CD8-positive, alpha-beta memory T cell (primary cell): ENCODE data around the gene GFRA1. TPM values are rescaled to one million over a fixed set of nuclear protein-coding genes. Genes with fewer than 3 reads are reported as not detected.

ENCODE experiments used
- CTCF ChIA-PET: fragments of 350-600 bp; sonication (Branson Sonifier 250); formaldehyde crosslinking; loops from one replicate; lab custom pipeline; 2021; ENCODE audit warnings: antibody characterized with exemption; lab: Charles Lee
- POLR2A ChIA-PET: fragments of 350-600 bp; sonication (Branson Sonifier 250); formaldehyde crosslinking; loops from one replicate; lab custom pipeline; 2021; ENCODE audit warnings: antibody characterized with exemption; lab: Charles Lee
- DNase-seq, 5 donors: peaks; one replicate each; pipeline versions ENCODE4 v3.0.0 to v3.0.0-alpha.2; 2020 to 2022; ENCODE audit warnings: mixed read lengths in 1 of 5
- H3K27ac ChIP-seq: one replicate; pipeline ENCODE4 v1.7.0; 2013; ENCODE audit warnings: low read depth, mild to moderate bottlenecking, low read length, moderate library complexity
- H3K27me3 ChIP-seq: 2 replicates; pipeline ENCODE4 v1.7.0; 2013; ENCODE audit warnings: low read length, mild to moderate bottlenecking; ENCODE audit not compliant: insufficient read depth, poor library complexity, severe bottlenecking
- H3K36me3 ChIP-seq: 2 replicates; pipeline ENCODE4 v1.7.0; 2013; ENCODE audit warnings: mild to moderate bottlenecking, low read length, moderate library complexity; ENCODE audit not compliant: insufficient read depth
- H3K4me1 ChIP-seq: 2 replicates; pipeline ENCODE4 v1.7.0; 2013; ENCODE audit warnings: mild to moderate bottlenecking, low read length, moderate library complexity; ENCODE audit not compliant: insufficient read depth
- H3K4me3 ChIP-seq: 2 replicates; pipeline ENCODE4 v1.7.0; 2013; ENCODE audit warnings: mild to moderate bottlenecking, low read length
- H3K9me3 ChIP-seq: 2 replicates; pipeline ENCODE4 v1.7.0; 2013; ENCODE audit warnings: mild to moderate bottlenecking, low read length
- H3K27ac Mint-ChIP-seq, 8 donors: one replicate each; pipeline ENCODE4 v1.8.0; 2020 to 2021; ENCODE audit warnings: mixed read lengths in 8 of 8, mild to moderate bottlenecking in 6 of 8, inconsistent platforms in 3 of 8, moderate library complexity in 3 of 8
- H3K27me3 Mint-ChIP-seq, 2 donors: one replicate each; pipeline ENCODE4 v1.8.0; 2020 to 2021; ENCODE audit warnings: mixed read lengths in 2 of 2, mild to moderate bottlenecking in 1 of 2, moderate library complexity in 1 of 2
- H3K36me3 Mint-ChIP-seq, 3 donors: one replicate each; pipeline ENCODE4 v1.8.0; 2020 to 2021; ENCODE audit warnings: mixed read lengths in 3 of 3, inconsistent platforms in 1 of 3, mild to moderate bottlenecking in 1 of 3
- H3K4me1 Mint-ChIP-seq, 3 donors: one replicate each; pipeline ENCODE4 v1.8.0; 2020 to 2021; ENCODE audit warnings: mixed read lengths in 3 of 3, inconsistent platforms in 1 of 3, mild to moderate bottlenecking in 1 of 3
- H3K4me3 Mint-ChIP-seq, 7 donors: one replicate each; pipeline ENCODE4 v1.8.0; 2020 to 2021; ENCODE audit warnings: mixed read lengths in 7 of 7, mild to moderate bottlenecking in 6 of 7, moderate library complexity in 4 of 7, inconsistent platforms in 2 of 7
- H3K9me3 Mint-ChIP-seq, 5 donors: one replicate each; pipeline ENCODE4 v1.8.0; 2020 to 2022; ENCODE audit warnings: mixed read lengths in 5 of 5, mild to moderate bottlenecking in 3 of 5, moderate library complexity in 2 of 5, inconsistent platforms in 1 of 5
- polyA plus RNA-seq: library from polyadenylated mRNA; unstranded; fragments of 300-500 nt; fragmentation: Illumina TruSeq; gene quantifications from one replicate; pipeline ENCODE4 v1.2.3, GENCODE V29; 2021
- total RNA-seq, 2 experiments: library from RNA; stranded (reverse); gene quantifications; one replicate each; pipeline ENCODE4 v1.2.3, GENCODE V29; 2021

GFRA1 gene
- total and polyA plus RNA-seq, 3 experiments from 2014 or later: not detected

DNA sequence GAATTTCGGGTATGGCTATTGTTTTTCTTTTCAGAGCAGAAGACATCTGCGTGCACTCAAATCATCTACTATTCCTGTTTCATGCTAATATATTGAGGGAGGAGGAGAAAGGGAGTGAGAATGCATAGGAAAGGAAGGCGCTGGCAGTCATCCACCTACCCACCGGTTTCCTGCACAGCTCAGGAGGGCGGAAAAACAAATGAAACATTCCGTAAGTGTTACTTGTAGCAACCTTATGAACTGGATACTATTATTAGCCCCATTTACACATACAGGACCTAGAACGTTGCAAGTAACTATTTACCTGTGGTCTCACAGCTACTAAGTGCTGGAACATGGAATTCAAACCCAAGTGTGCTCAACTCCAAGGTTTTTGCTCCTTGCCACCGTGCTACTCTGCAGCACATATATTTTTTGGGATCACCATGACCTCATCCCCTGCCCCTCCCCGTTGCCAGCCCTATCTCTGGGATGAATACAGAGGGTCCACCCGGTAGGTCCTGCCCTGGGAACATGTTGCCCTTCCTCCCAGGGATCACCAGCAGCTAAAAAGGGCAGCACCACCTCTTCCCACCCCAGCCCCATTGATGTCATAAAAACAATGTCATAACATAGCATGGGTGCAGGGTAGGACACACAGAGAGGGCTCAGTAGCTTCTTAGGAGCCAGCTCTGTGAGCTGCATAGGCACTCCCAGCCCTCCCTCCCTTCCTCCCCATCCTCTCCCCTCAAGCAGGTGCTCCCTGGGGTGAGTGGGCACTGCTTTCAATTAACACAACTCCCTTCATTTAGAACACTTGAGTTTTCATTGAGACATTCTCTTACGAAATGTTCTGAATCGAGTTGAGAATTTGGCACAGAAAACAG, 16.9 kb downstream of the GFRA1 start:
- Mint-ChIP-seq H3K4me1 (no peaks in the 10 kb centered on the region), H3K36me3 (no peaks in the 10 kb centered on the region), H3K9me3 (peaks cover 0 to 12% (median 3%) of the 10 kb centered on the region in 5 donors), H3K27me3 (peaks cover 4% of the 10 kb centered on the region in 2 donors), H3K4me3 (no peak overlapping the region), H3K27ac (peak overlapping the region in 1 of 8 donors; percentile 29)
- Histone ChIP-seq H3K36me3 (no peaks in the 10 kb centered on the region), H3K27me3 (no peaks in the 10 kb centered on the region), H3K4me3 (no peak overlapping the region), H3K27ac (no peak overlapping the region), H3K9me3 (no peaks in the 10 kb centered on the region), H3K4me1 (no peaks in the 10 kb centered on the region)
- POLR2A ChIA-PET: no interaction called here
- CTCF ChIA-PET: no interaction called here
- DNase-seq: no peak

DNA sequence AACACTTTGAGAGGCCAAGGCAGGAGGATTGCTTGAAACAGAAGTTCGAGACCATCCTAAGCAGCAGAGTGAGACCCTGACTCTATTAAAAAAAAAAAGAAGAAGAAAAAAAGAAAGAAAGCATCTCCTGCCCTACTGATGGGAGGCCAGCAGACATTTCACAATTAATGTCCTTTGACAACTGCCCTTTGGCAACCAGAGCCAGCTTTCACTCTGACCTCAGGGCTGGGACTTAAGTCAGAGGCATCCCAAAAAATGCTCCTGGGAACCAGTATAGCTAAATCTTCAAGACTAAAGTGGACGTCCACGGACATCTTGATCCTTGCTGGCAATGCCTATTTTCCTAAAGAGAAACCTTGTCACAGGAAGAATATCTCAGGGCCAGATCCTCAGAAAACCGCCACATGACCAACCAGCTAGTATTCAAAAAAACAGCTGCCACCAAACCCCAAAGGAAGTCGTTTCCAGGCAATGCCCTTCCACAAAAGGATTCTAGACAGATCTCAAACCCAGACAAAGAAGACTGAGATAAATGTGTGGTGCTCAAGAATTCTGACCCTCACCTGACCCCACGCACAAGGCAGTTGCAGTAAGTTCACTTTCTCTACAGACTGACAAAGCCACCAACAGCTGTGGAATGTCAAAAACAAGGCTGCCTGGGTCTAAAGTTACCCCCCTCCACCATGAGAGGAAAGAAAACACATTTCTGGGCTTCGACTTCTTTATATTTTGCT, 18.4 kb downstream of the GFRA1 start:
- H3K4me3 Mint-ChIP-seq: no peak overlapping the region
- CTCF ChIA-PET: interaction anchor here (1.3 kb wide), 1 partner anchor 9 kb away, joined by 4 read pairs; no protein-coding TSS in a partner anchor

GRCh38 chr10:116253716-116254115, 19.3 kb downstream of the GFRA1 start:
- Mint-ChIP-seq H3K27me3 (peaks cover 4% of the 10 kb centered on the region in 2 donors), H3K9me3 (peaks cover 0 to 12% (median 6%) of the 10 kb centered on the region in 5 donors), H3K4me3 (no peak overlapping the region), H3K27ac (no peak overlapping the region), H3K4me1 (no peaks in the 10 kb centered on the region), H3K36me3 (no peaks in the 10 kb centered on the region)
- Histone ChIP-seq H3K36me3 (no peaks in the 10 kb centered on the region), H3K9me3 (no peaks in the 10 kb centered on the region), H3K4me3 (no peak overlapping the region), H3K27me3 (no peaks in the 10 kb centered on the region), H3K4me1 (no peaks in the 10 kb centered on the region), H3K27ac (no peak overlapping the region)
- POLR2A ChIA-PET: no interaction called here
- CTCF ChIA-PET: interaction anchor here (1.3 kb wide), 1 partner anchor 10 kb away, joined by 4 read pairs; no protein-coding TSS in a partner anchor
- no peak for DNase-seq

More for the DNA sequence above, 18.4 kb downstream of the GFRA1 start:
- POLR2A ChIA-PET: no interaction called here
- no peaks in the 10 kb centered on the region for H3K9me3 ChIP-seq
- H3K27me3 ChIP-seq: no peaks in the 10 kb centered on the region
- no peak overlapping the region for H3K4me3 ChIP-seq
- peaks cover 0 to 12% (median 6%) of the 10 kb centered on the region in 5 donors for H3K9me3 Mint-ChIP-seq
- DNase-seq: no peak
- H3K27me3 Mint-ChIP-seq: peaks cover 4% of the 10 kb centered on the region in 2 donors
- no peaks in the 10 kb centered on the region for H3K4me1 Mint-ChIP-seq
- H3K36me3 Mint-ChIP-seq: no peaks in the 10 kb centered on the region
- no peaks in the 10 kb centered on the region for H3K36me3 ChIP-seq
- H3K27ac Mint-ChIP-seq: no peak overlapping the region
- H3K27ac ChIP-seq: no peak overlapping the region
- H3K4me1 ChIP-seq: no peaks in the 10 kb centered on the region

DNA sequence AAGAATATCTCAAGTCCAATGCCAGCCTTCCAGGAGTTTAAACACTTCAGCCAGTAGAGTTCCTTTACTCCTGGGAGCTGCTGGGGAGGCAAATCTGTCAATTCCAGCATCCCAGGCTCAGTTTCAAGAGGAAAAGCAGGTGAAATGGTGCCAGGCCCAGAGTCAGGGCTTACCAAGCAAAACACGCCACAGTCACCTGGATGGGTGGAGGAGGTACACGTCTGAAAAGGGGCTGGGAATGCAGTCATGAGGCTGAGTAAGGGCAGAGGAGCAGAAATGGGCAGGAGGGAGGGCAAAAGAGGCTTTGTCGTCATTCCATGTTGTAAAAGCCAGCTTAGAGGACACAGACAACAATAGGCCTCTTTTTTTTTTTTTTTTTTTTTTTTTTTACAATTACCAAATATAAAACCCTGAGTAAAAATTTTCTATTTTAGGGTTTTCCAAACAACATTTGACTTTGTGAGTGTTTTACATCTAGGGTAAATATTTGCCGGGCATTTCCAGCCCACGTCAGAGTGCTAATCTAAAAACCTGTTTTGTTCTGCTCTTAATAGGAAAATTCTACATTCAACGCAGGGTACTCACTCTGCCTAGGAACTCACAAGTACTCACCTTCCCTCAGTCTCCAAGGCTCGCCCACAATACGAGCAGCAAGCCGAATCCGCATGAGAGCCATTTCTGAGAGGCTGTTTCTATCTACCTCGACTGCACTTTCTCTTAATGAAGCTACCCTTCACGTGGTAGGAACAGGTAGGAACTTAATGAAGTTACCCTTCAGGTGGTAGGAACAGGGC, 21.2 kb downstream of the GFRA1 start:
- CTCF ChIA-PET: no interaction called here
- H3K4me3 Mint-ChIP-seq: no peak overlapping the region
- no peak overlapping the region for H3K27ac ChIP-seq

GRCh38 chr10:116247691-116248090, 25.3 kb downstream of the GFRA1 start:
- Histone ChIP-seq H3K4me3 (no peak overlapping the region), H3K4me1 (no peaks in the 10 kb centered on the region), H3K27ac (no peak overlapping the region), H3K36me3 (no peaks in the 10 kb centered on the region), H3K27me3 (no peaks in the 10 kb centered on the region), H3K9me3 (no peaks in the 10 kb centered on the region)
- Mint-ChIP-seq H3K27ac (no peak overlapping the region), H3K4me1 (no peaks in the 10 kb centered on the region), H3K27me3 (no peaks in the 10 kb centered on the region), H3K36me3 (no peaks in the 10 kb centered on the region), H3K4me3 (no peak overlapping the region), H3K9me3 (peaks cover 0 to 7% (median 2%) of the 10 kb centered on the region in 5 donors)
- CTCF ChIA-PET: no interaction called here
- POLR2A ChIA-PET: no interaction called here
- DNase-seq: no peak

More for the DNA sequence above, 21.2 kb downstream of the GFRA1 start:
- Mint-ChIP-seq H3K4me1 (no peaks in the 10 kb centered on the region), H3K27ac (no peak overlapping the region), H3K9me3 (peaks cover 0 to 16% (median 3%) of the 10 kb centered on the region in 5 donors), H3K27me3 (peaks cover 0 to 3% of the 10 kb centered on the region in 2 donors), H3K36me3 (no peaks in the 10 kb centered on the region)
- H3K27me3 ChIP-seq: no peaks in the 10 kb centered on the region
- no peaks in the 10 kb centered on the region for H3K9me3 ChIP-seq
- H3K4me3 ChIP-seq: no peak overlapping the region
- no peaks in the 10 kb centered on the region for H3K36me3 ChIP-seq
- no peak for DNase-seq
- H3K4me1 ChIP-seq: no peaks in the 10 kb centered on the region
- POLR2A ChIA-PET: no interaction called here

GRCh38 chr10:116246263-116246662, 26.7 kb downstream of the GFRA1 start:
- no peaks in the 10 kb centered on the region for H3K27me3 Mint-ChIP-seq
- no peak overlapping the region for H3K27ac Mint-ChIP-seq
- H3K36me3 Mint-ChIP-seq: no peaks in the 10 kb centered on the region
- H3K4me3 Mint-ChIP-seq: no peak overlapping the region
- Histone ChIP-seq H3K9me3 (no peaks in the 10 kb centered on the region), H3K4me1 (no peaks in the 10 kb centered on the region), H3K27ac (no peak overlapping the region), H3K4me3 (no peak overlapping the region), H3K27me3 (no peaks in the 10 kb centered on the region), H3K36me3 (no peaks in the 10 kb centered on the region)
- DNase-seq: no peak
- CTCF ChIA-PET: no interaction called here
- H3K9me3 Mint-ChIP-seq: peaks cover 0 to 4% (median 0%) of the 10 kb centered on the region in 5 donors
- POLR2A ChIA-PET: no interaction called here
- H3K4me1 Mint-ChIP-seq: no peaks in the 10 kb centered on the region

GRCh38 chr10:116245156-116245555, 27.9 kb downstream of the GFRA1 start:
- Histone ChIP-seq H3K4me3 (no peak overlapping the region), H3K9me3 (no peaks in the 10 kb centered on the region), H3K36me3 (no peaks in the 10 kb centered on the region), H3K4me1 (no peaks in the 10 kb centered on the region), H3K27ac (no peak overlapping the region), H3K27me3 (no peaks in the 10 kb centered on the region)
- POLR2A ChIA-PET: no interaction called here
- Mint-ChIP-seq H3K27me3 (no peaks in the 10 kb centered on the region), H3K36me3 (no peaks in the 10 kb centered on the region), H3K4me1 (no peaks in the 10 kb centered on the region), H3K4me3 (no peak overlapping the region), H3K9me3 (peaks cover 0 to 4% (median 0%) of the 10 kb centered on the region in 5 donors), H3K27ac (no peak overlapping the region)
- CTCF ChIA-PET: no interaction called here
- DNase-seq: no peak
